Stomach smooth muscle (tissue), 2 donors: ENCODE data around the gene RTN4R.

Source experiments
- H3K27ac ChIP-seq: one replicate; pipeline ENCODE4 v1.7.0; 2013; ENCODE audit warnings: mild to moderate bottlenecking, low read length, inconsistent platforms
- H3K27me3 ChIP-seq, 2 donors: one replicate each; pipeline ENCODE4 v1.7.0; 2013; ENCODE audit warnings: low read length in 2 of 2; ENCODE audit not compliant: insufficient read depth in 2 of 2, control insufficient read depth in 1 of 2
- H3K36me3 ChIP-seq, 2 donors: one replicate each; pipeline ENCODE4 v1.7.0; 2013; ENCODE audit warnings: low read length in 2 of 2; ENCODE audit not compliant: control insufficient read depth in 2 of 2, insufficient read depth in 2 of 2
- H3K4me1 ChIP-seq: one replicate; pipeline ENCODE4 v1.7.0; 2013; ENCODE audit warnings: low read length; ENCODE audit not compliant: control insufficient read depth, insufficient read depth
- H3K4me3 ChIP-seq, 2 donors: one replicate each; pipeline ENCODE4 v1.7.0; 2013; ENCODE audit warnings: low read length in 2 of 2
- H3K9ac ChIP-seq, 2 donors: one replicate each; pipeline ENCODE4 v1.7.0; 2013; ENCODE audit warnings: low read length in 2 of 2, mild to moderate bottlenecking in 1 of 2
- H3K9me3 ChIP-seq, 2 donors: one replicate each; pipeline ENCODE4 v1.7.0; 2013; ENCODE audit warnings: low read length in 2 of 2; ENCODE audit not compliant: control insufficient read depth in 2 of 2
- donor health status: healthy.
- donor health status: Pancreatic carcinoma.

RTN4R gene

GRCh38 chr22:20236052-20236717 lies 31.9 kb downstream of the RTN4R start:
- Histone ChIP-seq H3K27ac (no peak overlapping the region), H3K36me3 (no peaks in the 10 kb centered on the region), H3K9ac (no peak overlapping the region), H3K4me3 (no peak overlapping the region), H3K9me3 (no peaks in the 10 kb centered on the region), H3K4me1 (peaks cover 20% of the 10 kb centered on the region), H3K27me3 (no peaks in the 10 kb centered on the region)

GRCh38 chr22:20235389-20235991 lies 32.6 kb downstream of the RTN4R start:
- Histone ChIP-seq H3K9ac (no peak overlapping the region), H3K27ac (no peak overlapping the region), H3K4me1 (peaks cover 20% of the 10 kb centered on the region), H3K27me3 (no peaks in the 10 kb centered on the region), H3K4me3 (no peak overlapping the region), H3K36me3 (no peaks in the 10 kb centered on the region), H3K9me3 (no peaks in the 10 kb centered on the region)

- Histone ChIP-seq H3K4me1 (peaks cover 22% of the 10 kb centered on the region), H3K9me3 (no peaks in the 10 kb centered on the region), H3K27ac (no peak overlapping the region), H3K9ac (no peak overlapping the region), H3K4me3 (no peak overlapping the region), H3K27me3 (no peaks in the 10 kb centered on the region), H3K36me3 (no peaks in the 10 kb centered on the region)
Observed at GRCh38 chr22:20234760-20235388, 33.2 kb downstream of the RTN4R start.

GRCh38 chr22:20234314-20234682 lies 33.8 kb downstream of the RTN4R start:
- H3K4me1 ChIP-seq, result peaks cover 18% of the 10 kb centered on the region

GRCh38 chr22:20233351-20234313 lies 34.5 kb downstream of the RTN4R start:
- Histone ChIP-seq H3K36me3 (no peaks in the 10 kb centered on the region), H3K27me3 (no peaks in the 10 kb centered on the region), H3K27ac (no peak overlapping the region), H3K9me3 (no peaks in the 10 kb centered on the region), H3K9ac (no peak overlapping the region), H3K4me1 (peaks cover 12% of the 10 kb centered on the region), H3K4me3 (no peak overlapping the region)

More at GRCh38 chr22:20234314-20234682, 33.8 kb downstream of the RTN4R start:
- H3K27me3 ChIP-seq, result no peaks in the 10 kb centered on the region
- H3K4me3 ChIP-seq, result no peak overlapping the region
- H3K36me3 ChIP-seq, result no peaks in the 10 kb centered on the region
- H3K27ac ChIP-seq, result no peak overlapping the region
- no peak overlapping the region for H3K9ac ChIP-seq
- no peaks in the 10 kb centered on the region for H3K9me3 ChIP-seq

DNA sequence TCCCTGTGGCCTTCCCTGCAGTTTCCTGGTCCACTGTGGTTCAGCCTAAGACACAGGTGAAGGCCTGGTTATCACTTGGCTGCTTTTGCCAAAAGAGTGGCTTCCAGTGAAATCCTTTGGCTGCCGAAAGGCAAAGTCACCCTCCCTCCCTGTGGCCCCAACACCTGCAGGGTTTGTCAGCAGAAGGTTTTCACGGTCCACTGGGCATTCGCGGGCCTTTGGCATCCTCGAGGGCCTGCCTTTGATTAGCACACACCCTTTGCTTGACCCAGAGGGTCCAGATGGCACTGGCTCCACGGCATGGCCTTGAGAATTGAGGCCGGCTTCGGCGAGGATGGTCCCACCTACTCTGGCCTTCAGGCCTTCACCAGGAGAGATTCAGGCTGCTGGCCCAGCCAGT lies 35.3 kb downstream of the RTN4R start:
- H3K36me3 ChIP-seq, result no peaks in the 10 kb centered on the region
- no peaks in the 10 kb centered on the region for H3K27me3 ChIP-seq
- no peak overlapping the region for H3K4me3 ChIP-seq
- no peaks in the 10 kb centered on the region for H3K9me3 ChIP-seq
- H3K4me1 ChIP-seq, result peaks cover 9% of the 10 kb centered on the region
- no peak overlapping the region for H3K9ac ChIP-seq
- H3K27ac ChIP-seq, result no peak overlapping the region

DNA sequence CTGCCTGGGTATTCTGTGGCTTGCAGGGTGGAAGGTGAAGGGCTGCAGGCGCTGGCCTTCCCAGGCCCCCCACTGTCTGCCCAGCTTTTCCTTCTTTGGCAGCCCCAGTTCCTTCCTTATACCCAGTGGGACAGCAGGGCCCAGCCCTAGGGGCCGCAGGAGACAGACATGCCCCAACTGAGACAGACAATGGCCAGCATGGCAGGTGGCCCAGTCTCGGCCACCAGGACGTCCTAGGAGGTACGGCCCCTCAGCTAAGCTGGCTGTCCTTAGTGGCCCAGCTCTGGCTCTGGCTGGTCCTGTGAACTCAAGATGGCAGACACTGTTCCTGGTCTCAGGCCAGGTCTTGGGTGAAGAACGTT lies 35.9 kb downstream of the RTN4R start:
- Histone ChIP-seq H3K9me3 (no peaks in the 10 kb centered on the region), H3K4me1 (peaks cover 5% of the 10 kb centered on the region), H3K27ac (no peak overlapping the region), H3K36me3 (no peaks in the 10 kb centered on the region), H3K9ac (no peak overlapping the region), H3K27me3 (no peaks in the 10 kb centered on the region), H3K4me3 (no peak overlapping the region)

- Histone ChIP-seq H3K4me1 (peaks cover 5% of the 10 kb centered on the region), H3K36me3 (no peaks in the 10 kb centered on the region), H3K27me3 (no peaks in the 10 kb centered on the region), H3K9me3 (no peaks in the 10 kb centered on the region), H3K4me3 (no peak overlapping the region), H3K27ac (no peak overlapping the region), H3K9ac (no peak overlapping the region)
Observed at GRCh38 chr22:20231514-20232236, 36.4 kb downstream of the RTN4R start.

DNA sequence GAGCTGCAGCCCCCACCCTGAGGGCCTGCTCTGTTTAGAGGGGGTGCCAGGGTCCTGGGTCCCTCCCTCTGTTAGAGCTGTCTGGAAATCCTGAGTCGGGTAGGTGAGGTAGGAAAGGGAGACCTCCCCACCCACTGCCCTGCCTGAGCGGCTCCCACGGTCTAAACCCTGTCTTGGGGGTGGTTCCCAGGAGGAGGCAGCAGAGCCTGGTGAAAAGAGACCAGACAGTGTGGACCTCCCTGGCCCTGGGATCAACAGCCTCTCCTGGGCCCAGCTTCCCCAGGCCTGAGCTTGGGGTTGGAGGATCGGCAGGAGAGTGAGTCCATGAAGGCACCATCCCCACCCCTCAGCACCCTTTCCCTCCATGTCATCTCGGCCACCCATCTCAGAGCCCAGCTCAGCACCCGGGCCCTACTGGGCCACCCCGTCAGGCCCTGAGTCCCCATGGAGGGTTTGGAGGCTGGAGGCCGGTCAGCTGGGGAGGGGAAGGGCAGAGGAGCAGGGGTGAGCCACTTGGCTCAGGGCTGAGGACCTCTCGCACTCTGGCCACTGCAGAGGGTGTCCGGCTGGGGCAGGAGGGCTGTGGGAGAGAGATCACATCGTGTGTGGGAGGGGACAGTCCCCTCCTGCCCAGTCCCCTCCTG lies 37.2 kb downstream of the RTN4R start:
- Histone ChIP-seq H3K9me3 (no peaks in the 10 kb centered on the region), H3K27me3 (no peaks in the 10 kb centered on the region), H3K27ac (no peak overlapping the region), H3K36me3 (no peaks in the 10 kb centered on the region), H3K4me1 (peaks cover 5% of the 10 kb centered on the region), H3K9ac (no peak overlapping the region), H3K4me3 (no peak overlapping the region)
